Keratinocyte (primary cell): ENCODE data around the gene AGAP5. TPM values are rescaled to one million over a fixed set of nuclear protein-coding genes. Genes with fewer than 3 reads are reported as not detected.

Source experiments
- DNase-seq: peaks from one replicate; pipeline ENCODE4 v3.0.0-alpha.2; 2011; ENCODE audit warnings: low read depth, missing footprints, low spot score
- FAIRE-seq: peaks from 2 replicates; lab custom pipeline; 2011; peaks lifted over from hg19 to GRCh38; lab: Jason Lieb, UNC
- H2AFZ ChIP-seq: 2 replicates; pipeline ENCODE4 v1.6.0; 2012; ENCODE audit warnings: low read length, control low read depth, inconsistent platforms; ENCODE audit not compliant: control insufficient read depth
- H3K27ac ChIP-seq: 2 replicates; pipeline ENCODE4 v1.5.1; 2011; ENCODE audit warnings: low read length; ENCODE audit not compliant: control insufficient read depth, insufficient read depth
- H3K27me3 ChIP-seq: 3 replicates; pipeline ENCODE4 v1.6.0; 2011; ENCODE audit warnings: low read length; ENCODE audit not compliant: control insufficient read depth, insufficient read depth; ENCODE audit errors: extremely low read depth
- H3K36me3 ChIP-seq, 2 experiments: 2 replicates in 1 of 2; 3 replicates in 1 of 2; pipeline ENCODE4 v1.5.1; 2011; ENCODE audit warnings: low read length in 2 of 2, mild to moderate bottlenecking in 1 of 2; ENCODE audit not compliant: control insufficient read depth in 2 of 2, insufficient read depth in 2 of 2; ENCODE audit errors: extremely low read depth in 1 of 2
- H3K4me1 ChIP-seq: 3 replicates; pipeline ENCODE4 v1.5.1; 2011; ENCODE audit warnings: low read length; ENCODE audit not compliant: control insufficient read depth, insufficient read depth; ENCODE audit errors: extremely low read depth
- H3K4me2 ChIP-seq: 3 replicates; pipeline ENCODE4 v1.6.0; 2011; ENCODE audit warnings: low read depth, low read length; ENCODE audit not compliant: control insufficient read depth, insufficient read depth; ENCODE audit errors: extremely low read depth
- H3K4me3 ChIP-seq, 3 experiments: fragments of 200-600 bp in 1 of 3; sonication (generic) in 1 of 3; 2 replicates in 2 of 3; 3 replicates in 1 of 3; pipeline ENCODE4 v1.5.1; 2011 to 2016; ENCODE audit warnings: low read length in 3 of 3, mild to moderate bottlenecking in 3 of 3, control low read depth in 2 of 3, inconsistent platforms in 1 of 3, low read depth in 1 of 3, mixed read lengths in 1 of 3, mixed run types in 1 of 3, moderate library complexity in 1 of 3; ENCODE audit not compliant: control insufficient read depth in 2 of 3, insufficient read depth in 2 of 3; ENCODE audit errors: extremely low read depth in 1 of 3
- H3K79me2 ChIP-seq: 2 replicates; pipeline ENCODE4 v1.6.0; 2012; ENCODE audit warnings: low read length; ENCODE audit not compliant: control insufficient read depth, insufficient read depth
- H3K9ac ChIP-seq: 3 replicates; pipeline ENCODE4 v1.6.0; 2011; ENCODE audit warnings: low read length; ENCODE audit not compliant: control insufficient read depth, insufficient read depth; ENCODE audit errors: extremely low read depth
- H3K9me1 ChIP-seq: 3 replicates; pipeline ENCODE4 v1.6.0; 2011; ENCODE audit warnings: low read length; ENCODE audit not compliant: control insufficient read depth, insufficient read depth; ENCODE audit errors: extremely low read depth
- H3K9me3 ChIP-seq: 2 replicates; pipeline ENCODE4 v1.5.1; 2012; ENCODE audit warnings: low read depth, low read length; ENCODE audit not compliant: control insufficient read depth
- H4K20me1 ChIP-seq: 3 replicates; pipeline ENCODE4 v1.6.0; 2011; ENCODE audit warnings: low read length; ENCODE audit not compliant: control insufficient read depth, insufficient read depth; ENCODE audit errors: extremely low read depth
- CTCF ChIP-seq, 3 experiments: IDR thresholded peaks in 1 of 3; conservative IDR thresholded peaks in 1 of 3; optimal IDR thresholded peaks in 1 of 3; 2 replicates in 2 of 3; 3 replicates in 1 of 3; pipeline versions ENCODE3 to v1.5.1; 2011; ENCODE audit warnings: low read length in 3 of 3, mild to moderate bottlenecking in 3 of 3, moderate library complexity in 2 of 3, control low read depth in 1 of 3, inconsistent platforms in 1 of 3; ENCODE audit not compliant: insufficient read depth in 2 of 3; ENCODE audit errors: extremely low read depth in 1 of 3
- EZH2 ChIP-seq: IDR thresholded peaks from one replicate; pipeline ENCODE4 v1.6.1; 2012; ENCODE audit warnings: inconsistent platforms, mild to moderate bottlenecking, low read length, moderate library complexity
- dilution Hi-C: fragments of 300-500 bp; cut with MboI; formaldehyde crosslinking; loops from one replicate; pipeline ENCODE4 v1.7.0; 2020; ENCODE audit warnings: low sequenced_read_pairs; ENCODE audit not compliant: extremely low pct_ligation_motif_present
- polyA plus RNA-seq, 5 experiments: library from polyadenylated mRNA; depleted of rRNA in 3 of 5; stranded (reverse) in 3 of 5; stranded (forward) in 1 of 5; unstranded in 1 of 5; fragments of >200 nt; gene quantifications; 1 replicate in 1 of 5; 2 replicates in 3 of 5; 3 replicates in 1 of 5; pipeline versions ENCODE4 v1.2.1 to v1.2.3, GENCODE V29; 2011 to 2012; ENCODE audit warnings: missing spikeins in 2 of 5, low read depth in 1 of 5, low replicate concordance in 1 of 5

Gene AGAP5
- polyA plus RNA-seq, 1 donor (not counting 4 experiments of a cell fraction or from before 2014, with no cell fraction given), result 3.6 TPM

DNA sequence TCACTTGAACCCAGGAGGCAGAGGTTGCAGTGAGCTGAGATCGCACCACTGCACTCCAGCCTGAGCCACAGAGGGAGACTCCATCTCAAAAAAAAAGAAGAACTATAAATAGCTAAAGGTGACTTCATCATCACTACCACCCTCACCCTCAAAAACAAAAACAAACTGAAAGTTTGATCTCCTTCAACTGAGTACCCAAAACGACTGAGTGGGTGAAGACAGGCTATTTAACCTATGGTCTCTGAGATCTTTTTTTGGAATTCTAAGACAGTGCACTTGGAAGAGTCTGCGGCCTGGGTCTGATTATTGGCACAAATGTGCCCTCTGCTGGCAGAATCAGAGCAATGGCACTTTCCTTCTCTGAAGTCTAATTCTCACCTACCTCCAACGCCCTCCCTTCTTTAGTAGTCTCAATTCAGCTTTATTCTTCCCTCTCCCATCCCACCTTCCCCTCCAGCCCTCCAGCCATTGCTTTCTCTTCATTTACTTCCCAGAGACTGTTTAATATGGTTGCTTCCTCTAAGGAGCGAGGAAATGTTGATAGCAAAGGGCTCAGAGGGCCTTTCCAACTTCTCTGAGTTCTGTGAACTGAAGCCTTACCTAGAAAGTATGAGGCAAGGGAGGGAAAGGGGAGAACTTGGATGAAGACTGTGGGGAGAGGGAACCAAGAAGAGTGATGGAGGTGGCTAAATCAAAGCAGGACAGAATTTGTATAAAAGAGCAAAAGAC, 53.7 kb downstream of the AGAP5 start:
- H3K4me1 ChIP-seq, result peaks cover 4% of the 10 kb centered on the region
- TF ChIP-seq CTCF (optimal IDR thresholded peaks at IDR 0.05 in 1 of 3, IDR thresholded peaks at IDR 0.05 in 1 of 3, conservative IDR thresholded peaks at IDR 0.05 in 1 of 3; ENCODE audit: extremely low read depth in 1 of 3, insufficient read depth in 2 of 3, low read length in 3 of 3), result peak; percentile 76 to 87 (median 85)
- no peak for TF ChIP-seq EZH2
- H4K20me1 ChIP-seq, result no peaks in the 10 kb centered on the region
- no peak for DNase-seq
- no peak overlapping the region for H2AFZ ChIP-seq
- no peaks in the 10 kb centered on the region for H3K9me3 ChIP-seq
- no peak overlapping the region for H3K9ac ChIP-seq
- FAIRE-seq, result peak; percentile 82
- no peaks in the 10 kb centered on the region for H3K79me2 ChIP-seq
- no peaks in the 10 kb centered on the region for H3K9me1 ChIP-seq
- H3K4me2 ChIP-seq, result no peak overlapping the region
- H3K4me3 ChIP-seq, result no peak overlapping the region
- no peaks in the 10 kb centered on the region for H3K27me3 ChIP-seq
- dilution Hi-C loops, result no loop called here
- H3K36me3 ChIP-seq, result no peaks in the 10 kb centered on the region
- H3K27ac ChIP-seq, result no peak overlapping the region

DNA sequence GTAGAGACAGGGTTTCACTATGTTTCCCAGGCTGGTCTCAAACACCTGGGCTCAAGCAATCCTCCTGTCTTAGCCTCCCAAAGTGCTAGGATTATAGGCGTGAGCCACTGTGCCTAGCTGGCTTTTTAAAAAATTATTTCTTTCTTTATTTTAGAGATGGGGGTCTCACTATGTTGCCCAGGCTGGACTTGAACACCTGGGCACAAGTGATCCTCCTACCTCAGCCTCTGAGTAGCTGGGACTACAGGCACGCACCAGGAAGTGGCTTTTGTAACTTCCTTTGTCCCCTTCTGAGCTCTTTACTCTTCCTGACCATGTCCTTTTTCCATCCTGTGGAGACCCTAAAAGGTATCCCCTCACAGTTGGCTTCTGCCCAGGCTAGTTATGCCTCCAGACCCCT, 54.5 kb downstream of the AGAP5 start:
- H3K4me2 ChIP-seq, result no peak overlapping the region

More for the DNA sequence above, 54.5 kb downstream of the AGAP5 start:
- no peaks in the 10 kb centered on the region for H3K27me3 ChIP-seq
- no peaks in the 10 kb centered on the region for H3K9me1 ChIP-seq
- dilution Hi-C loops, result no loop called here
- H4K20me1 ChIP-seq, result no peaks in the 10 kb centered on the region
- H3K9me3 ChIP-seq, result no peaks in the 10 kb centered on the region
- H3K36me3 ChIP-seq, result no peaks in the 10 kb centered on the region
- H3K9ac ChIP-seq, result no peak overlapping the region
- no peak overlapping the region for H3K27ac ChIP-seq
- FAIRE-seq (no peak), DNase-seq (no peak)
- TF ChIP-seq CTCF (optimal IDR thresholded peaks at IDR 0.05 in 1 of 3, IDR thresholded peaks at IDR 0.05 in 1 of 3, conservative IDR thresholded peaks at IDR 0.05 in 1 of 3; ENCODE audit: extremely low read depth in 1 of 3, insufficient read depth in 2 of 3, low read length in 3 of 3) (no peak), EZH2 (no peak)
- peaks cover 4% of the 10 kb centered on the region for H3K4me1 ChIP-seq
- no peak overlapping the region for H2AFZ ChIP-seq
- H3K79me2 ChIP-seq, result no peaks in the 10 kb centered on the region
- no peak overlapping the region for H3K4me3 ChIP-seq
